Effector CD4-positive, alpha-beta T cell (primary cell): ENCODE data around the gene TDRD1. TPM values are rescaled to one million over a fixed set of nuclear protein-coding genes. Genes with fewer than 3 reads are reported as not detected.
A peak's percentile ranks its signal among the peaks of the same experiment; 100 is the strongest.
"Not testable (repeated sequence)": the region's sequence is repeated elsewhere in the genome, so short reads cannot be mapped to it uniquely, and the experiment has no call there.

Experiments used
- DNase-seq: peaks from one replicate; pipeline ENCODE4 v3.0.0-alpha.2; 2020
- total RNA-seq: gene quantifications from one replicate; lab custom pipeline; 2026; lab: John Stamatoyannopoulos, UW

The TDRD1 gene, protein sequence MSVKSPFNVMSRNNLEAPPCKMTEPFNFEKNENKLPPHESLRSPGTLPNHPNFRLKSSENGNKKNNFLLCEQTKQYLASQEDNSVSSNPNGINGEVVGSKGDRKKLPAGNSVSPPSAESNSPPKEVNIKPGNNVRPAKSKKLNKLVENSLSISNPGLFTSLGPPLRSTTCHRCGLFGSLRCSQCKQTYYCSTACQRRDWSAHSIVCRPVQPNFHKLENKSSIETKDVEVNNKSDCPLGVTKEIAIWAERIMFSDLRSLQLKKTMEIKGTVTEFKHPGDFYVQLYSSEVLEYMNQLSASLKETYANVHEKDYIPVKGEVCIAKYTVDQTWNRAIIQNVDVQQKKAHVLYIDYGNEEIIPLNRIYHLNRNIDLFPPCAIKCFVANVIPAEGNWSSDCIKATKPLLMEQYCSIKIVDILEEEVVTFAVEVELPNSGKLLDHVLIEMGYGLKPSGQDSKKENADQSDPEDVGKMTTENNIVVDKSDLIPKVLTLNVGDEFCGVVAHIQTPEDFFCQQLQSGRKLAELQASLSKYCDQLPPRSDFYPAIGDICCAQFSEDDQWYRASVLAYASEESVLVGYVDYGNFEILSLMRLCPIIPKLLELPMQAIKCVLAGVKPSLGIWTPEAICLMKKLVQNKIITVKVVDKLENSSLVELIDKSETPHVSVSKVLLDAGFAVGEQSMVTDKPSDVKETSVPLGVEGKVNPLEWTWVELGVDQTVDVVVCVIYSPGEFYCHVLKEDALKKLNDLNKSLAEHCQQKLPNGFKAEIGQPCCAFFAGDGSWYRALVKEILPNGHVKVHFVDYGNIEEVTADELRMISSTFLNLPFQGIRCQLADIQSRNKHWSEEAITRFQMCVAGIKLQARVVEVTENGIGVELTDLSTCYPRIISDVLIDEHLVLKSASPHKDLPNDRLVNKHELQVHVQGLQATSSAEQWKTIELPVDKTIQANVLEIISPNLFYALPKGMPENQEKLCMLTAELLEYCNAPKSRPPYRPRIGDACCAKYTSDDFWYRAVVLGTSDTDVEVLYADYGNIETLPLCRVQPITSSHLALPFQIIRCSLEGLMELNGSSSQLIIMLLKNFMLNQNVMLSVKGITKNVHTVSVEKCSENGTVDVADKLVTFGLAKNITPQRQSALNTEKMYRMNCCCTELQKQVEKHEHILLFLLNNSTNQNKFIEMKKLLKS
- not detected for total RNA-seq

DNA sequence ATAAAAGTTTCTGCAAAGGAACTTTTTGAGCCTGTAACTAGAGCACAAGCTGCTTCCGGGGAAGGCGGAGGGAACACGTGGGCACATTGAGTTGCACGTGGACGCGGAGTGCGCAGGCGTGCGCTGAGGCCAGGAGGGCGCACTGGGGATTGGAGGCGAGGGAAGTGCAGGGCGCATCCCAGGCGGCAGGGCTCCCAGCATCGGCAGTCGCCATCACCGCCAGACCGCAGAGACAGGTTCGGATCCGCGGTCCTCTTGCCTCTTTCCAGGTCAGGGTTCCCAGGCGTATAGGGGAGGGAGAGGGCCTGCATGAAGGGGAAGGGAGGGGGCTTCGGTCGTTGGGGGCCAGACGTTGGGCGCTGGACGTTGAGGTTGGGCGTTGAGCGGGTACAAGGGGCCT lies at the start of gene TDRD1:
Gene TDRD1, plus strand, starts transcription at position 206 of the 400 bp plus-strand sequence. CDS start 8,479 bp downstream, outside the sequence.
- DNase-seq: no peak

DNA sequence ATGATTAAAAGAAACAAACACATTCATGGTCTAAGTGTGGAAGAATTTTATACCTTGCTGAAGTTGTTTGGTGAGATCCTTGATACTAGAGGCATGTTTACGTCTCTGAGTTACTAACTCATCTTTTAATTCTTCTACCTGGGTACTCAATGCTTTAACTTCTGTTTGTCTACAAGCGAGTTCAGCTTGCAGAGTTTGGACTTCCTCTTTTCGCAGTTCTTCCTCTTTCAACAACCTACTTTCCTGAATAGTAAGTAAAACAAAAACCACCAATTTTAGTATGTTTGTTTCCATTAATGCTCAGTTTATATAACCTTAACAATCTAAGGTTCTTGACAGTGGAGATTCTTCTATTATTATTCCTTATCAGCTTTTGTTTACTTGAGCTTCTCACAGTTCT lies 48.1 kb upstream of the TDRD1 start:
- no peak for DNase-seq

DNA sequence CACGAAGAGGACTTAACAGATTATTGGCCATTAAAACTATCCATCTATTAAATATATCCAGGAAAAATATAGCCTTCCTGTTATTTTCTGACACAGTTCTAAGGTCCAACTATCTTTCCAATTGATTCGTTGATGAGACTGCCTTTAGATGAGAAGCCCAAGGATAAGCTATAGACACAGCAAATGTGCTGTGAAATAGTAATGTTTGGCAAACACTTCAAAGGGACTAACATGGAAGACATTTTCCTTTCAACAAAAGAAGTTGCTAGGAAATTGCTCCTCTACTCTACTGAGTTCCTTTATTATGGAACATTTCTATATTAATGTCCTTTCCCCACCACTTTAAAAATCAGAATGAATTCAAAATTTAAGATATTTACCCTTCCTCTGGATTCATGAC lies 43.7 kb upstream of the TDRD1 start:
- DNase-seq: no peak

DNA sequence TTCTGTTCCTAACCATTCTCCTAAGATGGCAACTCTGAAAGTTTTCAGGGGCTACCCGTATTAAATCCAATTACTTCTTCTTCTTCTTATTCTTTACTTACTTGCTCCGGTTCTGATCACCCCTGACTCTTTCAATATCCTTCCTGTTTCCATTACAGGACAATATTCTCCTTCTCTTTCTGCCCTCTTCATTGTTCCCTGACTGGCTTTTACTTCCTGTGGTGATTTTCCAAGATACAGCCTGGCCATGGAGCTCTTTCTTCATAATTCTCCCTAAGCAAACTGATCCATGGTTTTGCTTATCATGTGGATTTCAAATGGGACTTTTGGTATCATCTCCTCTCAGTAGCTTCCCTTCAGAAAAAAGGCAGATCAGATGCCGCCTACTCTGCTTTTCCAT lies 40.6 kb upstream of the TDRD1 start:
- DNase-seq: no peak

DNA sequence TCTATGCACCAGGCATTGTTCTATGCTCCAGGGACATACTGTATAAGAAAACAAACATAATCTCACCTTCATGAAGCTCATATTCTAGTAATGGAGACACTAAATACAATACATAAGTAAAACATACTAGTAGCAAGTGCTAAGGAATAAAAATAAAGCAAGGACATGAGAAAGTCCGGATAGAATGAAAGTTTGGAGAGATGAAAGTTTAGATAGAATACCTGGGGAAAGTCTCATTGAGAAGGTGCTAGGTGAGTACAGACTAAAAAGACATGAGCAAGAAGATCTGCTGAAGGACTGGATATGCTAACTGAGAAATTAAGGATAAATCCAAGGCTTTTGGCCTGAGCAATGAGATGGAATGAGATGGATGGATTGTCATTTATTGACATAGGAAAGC lies 39.1 kb upstream of the TDRD1 start:
- DNase-seq: no peak

DNA sequence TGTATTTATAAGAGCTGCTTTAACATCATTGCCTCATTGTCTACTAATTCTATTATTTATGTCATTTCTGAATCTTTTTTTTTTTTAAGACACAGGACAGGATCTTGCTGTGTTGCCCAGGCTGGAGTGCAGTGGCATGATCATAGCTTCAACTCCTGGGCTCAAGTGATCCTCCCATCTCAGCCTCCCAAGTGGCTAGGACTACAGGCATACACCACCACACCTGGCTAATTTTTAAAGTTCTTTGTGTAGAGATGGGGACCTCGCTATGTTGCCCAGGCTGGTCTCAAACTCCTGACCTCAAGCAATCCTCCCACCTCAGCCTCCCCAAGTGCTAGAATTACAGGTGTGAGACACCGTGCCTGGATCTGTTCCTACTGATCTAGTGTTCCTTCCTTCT lies 38.3 kb upstream of the TDRD1 start:
- not testable (repeated sequence) for DNase-seq

DNA sequence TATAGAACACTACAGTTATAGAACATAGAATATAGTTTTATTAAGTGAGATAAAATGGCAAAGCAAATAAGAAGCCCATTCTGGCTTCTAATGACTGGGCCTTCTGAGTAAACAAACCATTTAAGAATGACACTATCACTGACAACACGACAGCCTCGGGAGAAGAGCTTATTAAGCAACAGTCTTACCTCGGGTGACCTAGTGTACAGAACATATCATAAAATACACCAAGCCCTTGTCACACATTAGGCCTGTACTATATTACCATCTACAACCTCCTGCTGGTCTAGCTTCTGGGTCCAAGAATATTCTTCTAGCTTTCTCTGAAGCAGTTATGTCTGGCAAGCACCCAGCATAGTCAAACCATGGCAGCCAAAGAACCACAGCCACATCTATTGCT lies 37.1 kb upstream of the TDRD1 start:
- no peak for DNase-seq

DNA sequence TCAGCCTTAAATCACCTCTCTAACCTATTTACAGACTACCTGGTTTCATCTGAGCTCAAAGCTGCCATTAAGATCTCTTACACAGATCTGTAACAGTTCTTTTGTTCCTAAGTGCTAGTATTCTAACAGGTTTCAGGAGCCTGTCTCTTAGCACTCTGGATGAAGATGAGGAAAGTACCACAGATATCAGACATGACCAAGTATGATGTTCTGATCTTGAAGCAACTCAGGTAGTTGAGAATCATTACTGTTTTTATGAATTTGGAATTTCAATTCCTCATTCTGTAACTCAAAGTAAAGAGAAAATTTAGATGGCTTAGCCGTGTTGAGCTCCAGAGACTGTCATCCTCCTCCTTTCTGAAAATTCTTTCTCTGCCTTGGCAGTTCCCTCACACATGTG lies 36.0 kb upstream of the TDRD1 start:
- DNase-seq: no peak

DNA sequence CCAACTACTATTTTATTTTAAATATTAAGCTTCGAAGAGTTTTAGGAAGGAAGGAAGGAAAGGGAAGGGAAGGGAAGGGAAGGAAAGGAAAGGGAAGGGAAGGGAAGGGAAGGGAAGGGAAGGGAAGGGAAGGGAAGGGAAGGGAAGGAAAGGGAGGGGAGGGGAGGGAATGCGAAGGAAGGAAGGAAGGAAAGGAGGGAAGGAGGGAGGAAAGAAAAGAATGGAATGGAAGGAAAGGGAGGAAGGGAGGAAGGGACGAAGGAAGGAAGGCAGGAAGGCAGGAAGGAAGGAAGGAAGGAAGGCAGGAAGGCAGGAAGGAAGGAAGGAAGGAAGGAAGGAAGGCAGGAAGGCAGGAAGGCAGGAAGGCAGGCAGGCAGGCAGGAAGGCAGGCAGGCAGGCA lies 29.7 kb upstream of the TDRD1 start:
- not testable (repeated sequence) for DNase-seq

DNA sequence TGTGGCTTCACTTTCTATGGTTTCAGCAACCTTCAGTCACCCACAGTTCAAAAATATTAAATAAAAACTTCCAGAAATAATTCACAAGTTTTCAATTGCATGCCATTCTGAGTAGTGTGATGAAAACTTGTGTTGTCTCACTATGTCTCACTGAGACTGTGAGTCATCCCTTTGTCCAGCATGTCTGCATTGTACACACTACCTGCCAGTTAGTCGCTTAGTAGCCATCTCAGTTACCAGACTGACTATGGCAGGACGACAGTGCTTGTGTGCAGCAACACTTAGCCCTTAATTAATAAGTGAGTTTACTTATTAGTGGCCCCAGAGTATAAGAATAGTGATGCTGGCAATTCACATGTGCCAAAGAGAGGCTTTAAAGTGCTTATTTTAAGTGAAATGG lies 27.7 kb upstream of the TDRD1 start:
- DNase-seq: no peak

DNA sequence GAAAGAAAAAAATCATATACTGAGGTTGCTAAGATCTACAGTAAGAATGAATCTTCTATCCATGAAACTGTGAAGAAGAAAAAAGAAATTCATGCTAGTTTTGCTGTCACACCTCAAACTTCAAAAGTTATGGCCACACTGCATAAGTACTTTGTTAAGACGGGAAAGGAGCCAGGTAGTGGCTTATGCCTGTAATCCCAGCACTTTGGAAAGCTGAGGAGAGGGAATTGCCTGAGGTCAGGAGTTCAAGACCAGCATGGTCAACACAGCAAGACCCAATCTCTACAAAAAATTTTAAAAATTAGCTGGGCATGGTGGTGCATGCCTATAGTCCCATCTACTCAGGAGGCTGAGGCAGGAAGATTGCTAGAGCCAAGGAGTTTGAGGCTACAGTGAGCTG lies 27.3 kb upstream of the TDRD1 start:
- DNase-seq: no peak

DNA sequence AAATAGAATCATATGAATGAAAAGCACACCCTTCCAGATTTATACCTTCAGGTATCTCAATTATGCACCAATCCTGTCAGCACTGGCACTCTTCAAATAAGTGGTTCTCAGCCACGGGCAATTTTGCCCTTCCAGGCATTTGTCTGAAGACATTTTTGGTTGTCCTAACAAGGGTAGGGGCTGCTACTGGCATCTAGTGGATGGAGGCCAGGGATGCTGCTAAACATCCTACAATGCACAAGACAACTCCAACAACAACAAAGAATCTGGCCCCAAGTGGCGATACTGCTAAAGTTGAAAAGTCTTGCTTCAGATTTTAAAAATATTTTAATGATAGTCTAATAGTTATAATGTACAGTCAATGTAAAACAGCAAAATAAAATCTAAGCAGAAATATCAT lies 21.2 kb upstream of the TDRD1 start:
- no peak for DNase-seq

DNA sequence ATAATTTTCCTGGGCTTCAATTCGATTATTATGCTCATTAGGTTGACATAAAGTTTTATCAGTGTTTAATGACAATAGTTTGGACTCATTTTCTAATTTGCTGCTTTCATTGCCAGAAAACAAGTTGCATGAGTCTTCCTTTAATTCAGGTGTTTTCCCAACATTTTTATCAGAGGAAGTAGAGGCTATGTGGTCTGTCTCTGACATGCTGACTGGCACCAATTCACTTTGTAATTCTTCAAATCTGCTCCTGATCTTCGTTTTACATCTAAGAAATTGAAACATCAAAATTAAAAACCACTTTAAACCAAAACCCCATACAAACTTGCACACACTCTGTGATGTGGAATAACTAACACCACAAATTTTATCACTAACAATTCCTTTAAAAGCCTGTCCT lies 16.1 kb upstream of the TDRD1 start:
- no peak for DNase-seq

DNA sequence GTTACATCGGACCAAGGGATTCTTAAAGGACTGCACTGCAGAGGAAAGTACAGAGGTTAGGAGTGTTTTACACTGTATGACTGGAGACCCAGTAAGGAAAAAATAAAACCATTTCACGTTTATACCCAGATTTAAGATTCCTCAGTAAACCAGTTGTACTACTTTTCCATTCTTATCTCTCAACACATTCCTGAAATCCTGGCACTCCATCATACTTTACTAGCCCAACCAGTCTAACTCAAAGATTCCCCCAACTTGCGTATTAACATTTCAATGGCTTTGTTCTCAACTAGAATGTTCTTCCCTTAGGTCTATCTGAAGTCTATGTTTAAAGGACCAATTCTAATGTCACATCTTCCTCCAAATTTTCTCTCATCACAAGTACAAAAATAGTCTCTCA lies 13.1 kb upstream of the TDRD1 start:
- no peak for DNase-seq

DNA sequence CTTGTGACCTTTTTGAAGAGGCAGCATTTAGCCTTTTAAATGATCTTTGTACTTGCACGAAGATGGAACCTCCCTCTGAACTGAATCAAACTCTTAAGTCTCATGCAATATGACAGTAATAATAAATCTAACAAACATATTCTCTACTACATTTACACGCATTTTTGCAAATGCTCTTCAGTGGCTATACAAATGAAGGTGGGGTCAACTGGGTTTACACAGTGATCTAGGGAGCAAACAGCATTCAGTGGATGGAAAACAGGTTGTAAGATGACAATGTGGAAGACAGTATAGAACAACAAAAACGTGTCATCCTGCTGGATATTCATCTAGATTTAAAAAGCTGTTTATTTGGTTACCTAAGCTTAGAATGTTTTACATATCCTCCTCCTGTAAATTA lies 12.7 kb upstream of the TDRD1 start:
- no peak for DNase-seq

DNA sequence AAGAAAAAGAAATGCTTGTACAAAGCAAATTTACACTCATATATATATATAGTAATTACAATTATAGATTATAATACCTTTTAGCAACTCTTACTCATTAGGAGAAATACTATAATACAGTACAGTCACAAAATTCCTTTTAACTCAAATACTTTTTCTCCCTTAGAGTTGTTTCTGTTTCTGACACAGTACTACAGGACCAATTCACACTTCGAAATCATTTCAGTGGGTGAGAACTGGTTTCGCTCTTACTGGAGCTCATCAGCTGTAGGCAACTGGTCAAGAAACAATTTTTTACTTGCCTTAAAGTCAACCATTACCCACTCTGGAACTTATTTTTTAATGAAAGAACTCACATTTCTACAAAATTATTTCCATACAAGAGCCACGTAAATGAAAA lies 11.2 kb upstream of the TDRD1 start:
- DNase-seq: no peak

DNA sequence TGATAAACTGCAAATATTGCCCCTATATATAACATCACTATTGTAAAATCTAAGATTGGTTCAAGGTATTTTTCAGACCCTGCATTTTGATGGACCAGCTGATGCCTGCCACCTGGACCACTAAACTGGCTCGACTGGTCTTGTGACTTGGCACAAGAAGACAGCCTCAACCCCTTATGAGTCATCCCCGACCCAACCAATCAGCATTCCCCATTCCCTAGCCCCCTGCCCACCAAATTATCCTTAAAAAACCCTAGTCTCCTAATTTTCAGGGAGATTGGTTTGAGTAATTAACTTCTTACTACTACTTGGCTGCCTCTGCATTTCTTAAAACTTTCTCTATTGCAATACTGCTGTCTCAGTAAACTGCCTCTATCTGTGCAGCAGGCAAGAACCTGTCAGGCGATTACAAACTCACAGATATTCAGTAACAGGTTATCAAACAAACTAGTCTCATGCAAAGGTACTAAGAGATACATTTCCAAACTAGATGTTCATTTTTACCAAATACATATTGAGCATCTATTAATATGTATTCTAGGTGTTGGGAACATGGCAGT lies 10.6 kb upstream of the TDRD1 start:
- DNase-seq: no peak

DNA sequence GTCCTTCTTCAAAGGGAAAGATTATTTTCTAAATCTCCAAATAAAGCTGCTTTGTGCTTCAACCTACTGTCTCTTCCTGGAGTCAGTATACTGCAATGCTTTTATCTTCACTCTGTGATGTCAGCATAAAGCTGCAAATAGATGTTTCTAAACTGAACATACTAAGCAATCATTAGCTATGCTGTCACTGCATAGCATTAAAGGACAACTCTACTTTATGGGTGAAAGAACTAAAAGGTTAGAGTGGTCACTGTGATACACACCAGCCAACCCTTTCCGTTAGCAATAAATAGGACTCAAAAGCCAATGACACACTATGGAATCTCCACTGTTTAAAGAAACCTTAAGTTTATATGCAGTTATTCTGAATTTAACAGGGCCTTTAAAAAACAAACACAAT lies 6.9 kb upstream of the TDRD1 start:
- DNase-seq: no peak

DNA sequence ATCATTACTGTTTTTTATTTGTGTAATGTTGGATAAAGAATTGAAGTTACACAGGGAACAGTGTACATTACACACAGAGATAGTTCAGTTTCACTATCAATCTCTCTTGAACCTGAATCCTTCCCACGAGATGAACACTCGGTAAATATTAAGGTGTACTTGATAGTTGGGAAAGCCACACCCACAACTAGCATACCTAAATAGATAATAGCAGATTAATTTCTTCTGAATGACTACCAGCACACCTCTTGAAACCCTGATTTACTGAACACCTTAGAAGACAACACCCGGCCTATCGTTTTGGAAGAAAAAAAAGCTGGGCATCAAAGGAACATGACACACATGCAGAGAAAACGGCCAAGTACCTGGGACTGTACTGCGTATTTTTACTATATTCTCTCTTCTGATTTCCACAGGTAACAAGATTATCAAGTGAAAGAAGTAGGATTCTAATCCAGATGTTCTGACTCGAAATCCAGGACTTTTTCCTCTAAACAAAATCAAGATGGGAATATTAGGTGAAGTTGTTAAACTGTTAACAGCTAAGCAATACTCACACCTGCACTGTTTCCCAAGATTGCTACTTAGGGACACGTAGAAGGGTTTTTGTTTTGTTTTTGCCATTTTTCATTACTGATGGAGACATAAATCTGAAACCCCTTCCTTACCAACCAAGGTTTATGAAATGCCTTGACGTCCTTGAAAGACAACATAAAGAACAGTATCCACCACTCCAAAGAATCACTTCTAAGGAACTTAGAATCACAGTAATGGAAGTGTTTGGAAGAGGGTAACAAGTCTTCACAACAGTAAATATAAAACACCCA lies 6.2 kb upstream of the TDRD1 start:
- no peak for DNase-seq

DNA sequence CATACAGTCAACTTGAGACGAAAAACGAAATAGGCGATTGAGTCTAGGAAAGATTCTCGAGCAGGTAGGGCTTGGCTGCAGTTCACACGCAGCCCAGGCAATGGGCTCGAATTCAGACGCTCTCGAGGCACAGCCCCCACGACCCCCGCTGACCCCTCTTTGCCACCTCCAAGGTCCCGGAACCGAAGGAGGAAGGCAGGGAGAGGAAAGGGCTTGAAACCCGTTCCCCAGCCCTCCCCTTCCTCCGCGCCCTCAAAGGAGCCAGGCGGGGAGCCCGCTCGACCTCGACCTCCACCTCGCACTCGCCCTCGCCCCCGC lies 5.6 kb upstream of the TDRD1 start:
- DNase-seq: no peak

DNA sequence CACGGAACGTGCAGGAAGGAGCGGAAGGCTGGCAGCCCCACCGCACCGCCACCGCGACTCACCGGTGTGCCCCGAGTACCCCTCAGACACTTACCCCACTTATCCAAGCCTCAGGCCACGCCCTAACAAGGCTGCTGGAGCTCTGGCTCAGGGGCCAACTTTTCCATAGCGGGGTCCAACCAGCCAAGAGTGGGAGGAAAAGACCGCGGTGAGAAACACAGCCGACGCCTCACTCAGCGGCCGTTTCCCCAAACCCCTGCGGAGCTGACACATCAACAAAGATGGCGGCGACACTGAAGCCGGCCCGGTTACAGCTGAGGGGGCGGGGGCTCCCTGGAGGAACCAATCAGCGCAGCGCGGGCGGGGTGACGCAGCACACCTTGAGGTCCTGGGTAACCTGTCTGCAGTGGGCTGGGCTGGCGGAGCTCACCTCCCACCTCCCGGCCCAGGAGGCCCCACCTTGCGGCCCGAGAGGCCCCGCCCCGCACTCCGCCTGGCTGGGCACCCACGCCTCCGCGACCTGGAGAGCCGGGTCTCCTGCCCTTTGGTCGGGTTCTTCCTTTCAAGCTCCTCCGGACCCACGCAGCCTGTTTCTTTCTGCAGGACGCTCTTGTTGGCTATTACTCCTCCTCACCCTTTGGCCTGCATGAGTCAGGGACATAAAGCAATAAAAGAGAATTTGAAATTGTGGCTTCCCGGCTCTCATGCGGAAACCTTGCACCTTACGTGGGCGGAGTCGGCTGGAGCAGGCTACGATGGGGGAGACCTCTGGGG lies 5.0 kb upstream of the TDRD1 start, which contains the start of gene CCDC186:
Gene CCDC186, minus strand, starts transcription at position 283 of the 774 bp plus-strand sequence. CDS start 10,935 bp downstream, outside the sequence.
- peak; percentile 98 for DNase-seq
